Naive thymus-derived CD4-positive, alpha-beta T cell (primary cell): ENCODE measurements around the gene PTPN13. TPM values are rescaled to one million over a fixed set of nuclear protein-coding genes. Genes with fewer than 3 reads are reported as not detected.

Source experiments
- polyA plus RNA-seq, 2 donors: library from polyadenylated mRNA; unstranded; fragments of 300-500 nt; fragmentation: Illumina TruSeq; gene quantifications; one replicate each; pipeline ENCODE4 v1.2.3, GENCODE V29; 2021
- total RNA-seq, 6 experiments: library from RNA in 5 of 6; stranded (reverse) in 5 of 6; gene quantifications; 1 replicate in 5 of 6; 2 replicates in 1 of 6; pipeline ENCODE4 v1.2.3 and lab custom pipeline; 2021 to 2026

The PTPN13 gene
- total and polyA plus RNA-seq, 7 experiments from 2014 or later = 0.05 to 4.5 (median 0.21) TPM; not detected in 3

Other genes starting within 250 kb of the PTPN13 start
- gene MAPK10, start 234.3 kb upstream of the PTPN13 start, total RNA-seq = under 1 TPM in 1 of 5 experiments, not detected in 4; 0.54 TPM
- gene MAPK10, start 234.3 kb upstream of the PTPN13 start, polyA plus RNA-seq = not detected